Suprapubic skin (tissue), 3 donors: ENCODE results near the gene SNX19.

ENCODE experiments used
- POLR2AphosphoS5 ChIP-seq, 3 donors: sonication (generic); formaldehyde crosslinking; IDR thresholded peaks; one replicate each; pipeline ENCODE4 v1.6.1; 2017; ENCODE audit warnings: antibody characterized with exemption in 3 of 3
- TF ChIP-seq, protein P1 (sequence below), 2 donors: fragments of 200-600 bp in 1 of 2; fragments of 450-650 bp in 1 of 2; sonication (generic) in 1 of 2; IDR thresholded peaks; one replicate each; pipeline ENCODE4 v1.5.1; 2016 to 2019; ENCODE audit warnings: antibody characterized with exemption in 2 of 2, mild to moderate bottlenecking in 1 of 2, moderate library complexity in 1 of 2

DNA sequence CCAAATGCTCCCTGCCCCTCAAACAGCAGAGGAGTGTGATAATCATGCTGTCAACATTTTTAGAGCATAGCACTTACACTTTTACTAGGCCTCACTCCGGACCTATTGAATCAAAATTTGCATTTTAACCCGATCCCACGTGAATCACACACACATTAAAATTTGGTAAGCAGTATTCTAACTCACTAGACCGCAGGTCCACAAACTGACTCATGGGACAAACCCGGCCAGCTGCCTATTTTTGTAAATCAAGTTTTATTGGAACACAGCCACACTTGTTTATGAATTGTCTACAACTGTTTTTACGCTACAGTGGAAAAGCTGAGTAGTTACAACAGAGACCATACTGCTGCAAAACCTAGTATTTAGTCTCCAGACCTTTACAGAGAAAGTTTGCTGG is 43.3 kb downstream of the SNX19 start:
- TF ChIP-seq, protein P1, sequence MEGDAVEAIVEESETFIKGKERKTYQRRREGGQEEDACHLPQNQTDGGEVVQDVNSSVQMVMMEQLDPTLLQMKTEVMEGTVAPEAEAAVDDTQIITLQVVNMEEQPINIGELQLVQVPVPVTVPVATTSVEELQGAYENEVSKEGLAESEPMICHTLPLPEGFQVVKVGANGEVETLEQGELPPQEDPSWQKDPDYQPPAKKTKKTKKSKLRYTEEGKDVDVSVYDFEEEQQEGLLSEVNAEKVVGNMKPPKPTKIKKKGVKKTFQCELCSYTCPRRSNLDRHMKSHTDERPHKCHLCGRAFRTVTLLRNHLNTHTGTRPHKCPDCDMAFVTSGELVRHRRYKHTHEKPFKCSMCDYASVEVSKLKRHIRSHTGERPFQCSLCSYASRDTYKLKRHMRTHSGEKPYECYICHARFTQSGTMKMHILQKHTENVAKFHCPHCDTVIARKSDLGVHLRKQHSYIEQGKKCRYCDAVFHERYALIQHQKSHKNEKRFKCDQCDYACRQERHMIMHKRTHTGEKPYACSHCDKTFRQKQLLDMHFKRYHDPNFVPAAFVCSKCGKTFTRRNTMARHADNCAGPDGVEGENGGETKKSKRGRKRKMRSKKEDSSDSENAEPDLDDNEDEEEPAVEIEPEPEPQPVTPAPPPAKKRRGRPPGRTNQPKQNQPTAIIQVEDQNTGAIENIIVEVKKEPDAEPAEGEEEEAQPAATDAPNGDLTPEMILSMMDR (IDR thresholded peaks at IDR 0.05) = no peak
- no peak for TF ChIP-seq POLR2AphosphoS5 (IDR thresholded peaks at IDR 0.05)
